A549 treated with ZK216348 at 1 μM for 4 hours (cell line): Measurements from ENCODE around the gene SEC61A2. TPM values are rescaled to one million over a fixed set of nuclear protein-coding genes. Genes with fewer than 3 reads are reported as not detected.

Experiments used
- total RNA-seq: library from RNA; stranded (reverse); fragments of 200-300 nt; extraction: Qiagen RNA extraction; gene quantifications from 5 replicates; pipeline ENCODE4 v1.2.3, GENCODE V29; 2022; ENCODE audit warnings: low read depth

SEC61A2 gene
- total RNA-seq: 10.1 to 15.3 TPM (median 12.9 TPM) in 5 replicates

GRCh38 chr10:12129222-12130111, at the start of gene SEC61A2:
TSS of gene SEC61A2 (plus strand) at chr10:12129677. CDS start at chr10:12129788, 111 bp downstream.

GRCh38 chr10:12195603-12196506, 66.4 kb downstream of the SEC61A2 start, which contains the start of the genes CDC123 and NUDT5:
TSS of gene CDC123 (plus strand) at chr10:12196188. CDS start at chr10:12196246, 58 bp downstream.
TSS of gene NUDT5 (minus strand) at chr10:12195891. CDS start at chr10:12186291, 9,600 bp downstream.

Other genes starting within 250 kb of the SEC61A2 start
- gene UPF2, start 86.9 kb upstream of the SEC61A2 start, total RNA-seq: 15.8 to 20.1 TPM (median 15.8 TPM) in 5 replicates
- 6.3 to 12.9 TPM (median 8.5 TPM) in 5 replicates for gene DHTKD1, start 60.7 kb upstream of the SEC61A2 start, total RNA-seq
- gene NUDT5, start 66.2 kb downstream of the SEC61A2 start, total RNA-seq: 122 to 206 TPM (median 139 TPM) in 5 replicates
- gene CDC123, start 66.5 kb downstream of the SEC61A2 start, total RNA-seq: 124 to 175 TPM (median 129 TPM) in 5 replicates
- gene CAMK1D, start 219.9 kb downstream of the SEC61A2 start, total RNA-seq: 5.4 to 8.2 TPM (median 7.4 TPM) in 5 replicates